ENCODE measurements around the gene RPL36A. TPM values are rescaled to one million over a fixed set of nuclear protein-coding genes. Genes with fewer than 3 reads are reported as not detected.

The RPL36A gene
- total RNA-seq (2022; extraction: Qiagen RNA extraction; ENCODE audit: low read depth) = 2,432 to 3,415 TPM (median 2,467 TPM) in 5 replicates

GRCh38 chrX:101390664-101391525 lies at the start of gene RPL36A:
Gene RPL36A (plus strand): TSS chrX:101391011. CDS start chrX:101391044, 33 bp downstream.

GRCh38 chrX:101348452-101349192 lies 42.2 kb upstream of the RPL36A start, which contains the start of gene TIMM8A:
Gene TIMM8A (minus strand): TSS chrX:101348742. CDS start chrX:101348664, 78 bp downstream.

GRCh38 chrX:101385795-101386541 lies 4.8 kb upstream of the RPL36A start, which contains the start of gene BTK:
Gene BTK (minus strand): TSS chrX:101386191. CDS start chrX:101375284, 10,907 bp downstream.

GRCh38 chrX:101407748-101408531 lies 17.1 kb downstream of the RPL36A start, which contains the start of the genes GLA and HNRNPH2:
Gene GLA (minus strand): TSS chrX:101407925. CDS start chrX:101407903, 22 bp downstream.
Gene HNRNPH2 (plus strand): TSS chrX:101408222. CDS start chrX:101411989, 3,767 bp downstream.

Other genes starting within 250 kb of the RPL36A start
- 0.09 to 0.34 TPM (median 0.25 TPM) in 5 replicates for gene DRP2, start 171.2 kb upstream of the RPL36A start, total RNA-seq (2022; extraction: Qiagen RNA extraction; ENCODE audit: low read depth)
- gene TAF7L, start 99.7 kb upstream of the RPL36A start, total RNA-seq (2022; extraction: Qiagen RNA extraction; ENCODE audit: low read depth) = 0.08 to 0.15 TPM (median 0.13 TPM) in 5 replicates
- 30.4 to 34.5 TPM (median 31.4 TPM) in 5 replicates for gene TIMM8A, start 42.3 kb upstream of the RPL36A start, total RNA-seq (2022; extraction: Qiagen RNA extraction; ENCODE audit: low read depth)
- gene BTK, start 4.8 kb upstream of the RPL36A start, total RNA-seq (2022; extraction: Qiagen RNA extraction; ENCODE audit: low read depth) = 0.14 to 0.26 TPM (median 0.18 TPM) in 4 of 5 replicates, not detected in the other
- gene GLA, start 16.9 kb downstream of the RPL36A start, total RNA-seq (2022; extraction: Qiagen RNA extraction; ENCODE audit: low read depth) = 193 to 222 TPM (median 208 TPM) in 5 replicates
- gene HNRNPH2, start 17.2 kb downstream of the RPL36A start, total RNA-seq (2022; extraction: Qiagen RNA extraction; ENCODE audit: low read depth) = 59.0 to 67.0 TPM (median 66.1 TPM) in 5 replicates
- gene ARMCX4, start 94.4 kb downstream of the RPL36A start, total RNA-seq (2022; extraction: Qiagen RNA extraction; ENCODE audit: low read depth) = 0.44 to 0.81 TPM (median 0.68 TPM) in 5 replicates
- gene ARMCX1, start 159.5 kb downstream of the RPL36A start, total RNA-seq (2022; extraction: Qiagen RNA extraction; ENCODE audit: low read depth) = 0.24 to 0.38 TPM (median 0.35 TPM) in 5 replicates
- 42.7 to 46.3 TPM (median 44.3 TPM) in 5 replicates for gene ARMCX6, start 227.0 kb downstream of the RPL36A start, total RNA-seq (2022; extraction: Qiagen RNA extraction; ENCODE audit: low read depth)
- 19.5 to 22.7 TPM (median 20.3 TPM) in 5 replicates for gene ARMCX3, start 232.1 kb downstream of the RPL36A start, total RNA-seq (2022; extraction: Qiagen RNA extraction; ENCODE audit: low read depth)